Measurements from ENCODE around the gene TAF12.
A peak's percentile ranks its signal among the peaks of the same experiment; 100 is the strongest.
"Not testable (repeated sequence)": the region's sequence is repeated elsewhere in the genome, so short reads cannot be mapped to it uniquely, and the experiment has no call there.

TAF12 gene

GRCh38 chr1:28591708-28592320 is 51.1 kb downstream of the TAF12 start, which contains the start of gene RAB42:
RAB42 (plus strand) TSS chr1:28592265; CDS start chr1:28592512, 247 bp downstream.
- H3K9me2 ChIP-seq (replicated peaks; ENCODE audit: insufficient read depth, low read length) = no peaks in the 10 kb centered on the region
- H3K27me3 ChIP-seq (replicated peaks; ENCODE audit: insufficient read depth, low read length) = no peaks in the 10 kb centered on the region
- no peak within 1 kb of the TSS for H3K27ac ChIP-seq (ENCODE audit: low read length)
- H4K20me1 ChIP-seq (ENCODE audit: insufficient read depth, low read length) = no peaks in the 10 kb centered on the region
- no peak within 1 kb of the TSS for H3K4me3 ChIP-seq (ENCODE audit: low read length)
- H3F3A ChIP-seq (ENCODE audit: insufficient read depth, low read length) = no peaks in the 10 kb centered on the region
- no peaks in the 10 kb centered on the region for H3K36me3 ChIP-seq (replicated peaks; ENCODE audit: insufficient read depth, low read length)
- no peaks in the 10 kb centered on the region for H3K79me2 ChIP-seq (ENCODE audit: low read length)
- H3K9ac ChIP-seq (ENCODE audit: low read length) = no peak within 1 kb of the TSS
- H3K9me3 ChIP-seq (replicated peaks; ENCODE audit: insufficient read depth, low read length) = no peaks in the 10 kb centered on the region
- DNase-seq = no peak
- H3K4me2 ChIP-seq (ENCODE audit: low read depth, low read length) = no peak within 1 kb of the TSS; the same call in 1 of the 2 replicates
- H3K4me1 ChIP-seq (ENCODE audit: low read length) = 0 out of 2 replicates have a peak, but pooled peaks cover 1% of the 10 kb centered on the region
- H2AFZ ChIP-seq (ENCODE audit: low read length) = no peak within 1 kb of the TSS
- TF ChIP-seq CTCF (IDR thresholded peaks at IDR 0.05; ENCODE audit: low read length) (no peak), EZH2phosphoT487 (IDR thresholded peaks at IDR 0.05; ENCODE audit: low read length) (no peak), EZH2 (optimal IDR thresholded peaks at IDR 0.05; ENCODE audit: low read depth, low read length) (no peak)

GRCh38 chr1:28586585-28587391 is 56.1 kb downstream of the TAF12 start:
- not testable (repeated sequence) for DNase-seq; H2AFZ ChIP-seq (ENCODE audit: low read length); H3K27me3 ChIP-seq (replicated peaks; ENCODE audit: insufficient read depth, low read length); H3K36me3 ChIP-seq (replicated peaks; ENCODE audit: insufficient read depth, low read length); H4K20me1 ChIP-seq (ENCODE audit: insufficient read depth, low read length); H3K79me2 ChIP-seq (ENCODE audit: low read length); H3K4me3 ChIP-seq (ENCODE audit: low read length); H3K9me3 ChIP-seq (replicated peaks; ENCODE audit: insufficient read depth, low read length); H3K4me1 ChIP-seq (ENCODE audit: low read length); H3K9me2 ChIP-seq (replicated peaks; ENCODE audit: insufficient read depth, low read length)
- Histone ChIP-seq H3K27ac (ENCODE audit: low read length) (peak overlapping the region; percentile 60; the same call in 1 of the 2 replicates), H3K9ac (ENCODE audit: low read length) (peak overlapping the region; percentile 21; the same call in 1 of the 2 replicates), H3K4me2 (ENCODE audit: low read depth, low read length) (peak overlapping the region; percentile 39; the same call in 1 of the 2 replicates), H3F3A (ENCODE audit: insufficient read depth, low read length) (peaks cover 13% of the 10 kb centered on the region)

GRCh38 chr1:28582248-28582615 is 60.6 kb downstream of the TAF12 start:
- peak overlapping the region; percentile 80 for H2AFZ ChIP-seq (ENCODE audit: low read length)
- no peaks in the 10 kb centered on the region for H3K9me3 ChIP-seq (replicated peaks; ENCODE audit: insufficient read depth, low read length)
- H3K4me2 ChIP-seq (ENCODE audit: low read depth, low read length) = peak overlapping the region; percentile 87
- no peak for DNase-seq
- H3K79me2 ChIP-seq (ENCODE audit: low read length) = peaks cover 38% of the 10 kb centered on the region
- TF ChIP-seq EZH2phosphoT487 (IDR thresholded peaks at IDR 0.05; ENCODE audit: low read length) (no peak), CTCF (IDR thresholded peaks at IDR 0.05; ENCODE audit: low read length) (no peak), EZH2 (optimal IDR thresholded peaks at IDR 0.05; ENCODE audit: low read depth, low read length) (no peak)
- no peaks in the 10 kb centered on the region for H3K9me2 ChIP-seq (replicated peaks; ENCODE audit: insufficient read depth, low read length)
- H3K27me3 ChIP-seq (replicated peaks; ENCODE audit: insufficient read depth, low read length) = no peaks in the 10 kb centered on the region
- peaks cover 22% of the 10 kb centered on the region for H3K36me3 ChIP-seq (replicated peaks; ENCODE audit: insufficient read depth, low read length)
- H3F3A ChIP-seq (ENCODE audit: insufficient read depth, low read length) = peaks cover 56% of the 10 kb centered on the region
- peaks cover 39% of the 10 kb centered on the region for H4K20me1 ChIP-seq (ENCODE audit: insufficient read depth, low read length)
- H3K9ac ChIP-seq (ENCODE audit: low read length) = peak overlapping the region; percentile 96
- H3K4me1 ChIP-seq (ENCODE audit: low read length) = peaks cover 26% of the 10 kb centered on the region
- peak overlapping the region; percentile 99 for H3K4me3 ChIP-seq (ENCODE audit: low read length)
- H3K27ac ChIP-seq (ENCODE audit: low read length) = peak overlapping the region; percentile 80

All from MM.1S (cell line).